Endothelial cell of hepatic sinusoid (primary cell): ENCODE measurements around the gene PWWP2A.
"Not testable (repeated sequence)": the region's sequence is repeated elsewhere in the genome, so short reads cannot be mapped to it uniquely, and the experiment has no call there.

Source experiments
- in situ Hi-C: cut with HindIII; loops from 2 replicates; pipeline ENCODE4 v1.10.0; 2017; ENCODE audit warnings: low sequenced_read_pairs

The PWWP2A gene

DNA sequence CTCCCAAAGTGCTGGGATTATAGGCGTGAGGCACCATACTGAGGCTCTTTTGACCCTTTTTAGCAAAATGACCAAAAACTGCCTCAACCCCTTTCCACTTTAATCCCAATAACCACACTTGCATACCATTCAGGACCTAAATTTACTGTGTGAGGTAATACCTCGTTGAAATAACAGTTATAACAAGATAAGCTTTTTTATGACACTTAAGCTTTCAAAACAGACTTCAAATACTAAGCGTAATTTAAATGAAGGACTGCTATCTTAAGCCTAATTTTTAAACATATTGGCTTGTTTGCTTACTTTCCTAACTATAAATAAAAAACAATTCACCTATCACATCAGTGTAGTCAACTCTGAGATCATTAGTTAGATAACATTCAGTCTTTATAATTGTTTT, 37.8 kb downstream of the PWWP2A start:
- in situ Hi-C loops = loop anchor here (5.0 kb wide), 2 partner anchors 46 to 106 kb away; no protein-coding TSS in a partner anchor

DNA sequence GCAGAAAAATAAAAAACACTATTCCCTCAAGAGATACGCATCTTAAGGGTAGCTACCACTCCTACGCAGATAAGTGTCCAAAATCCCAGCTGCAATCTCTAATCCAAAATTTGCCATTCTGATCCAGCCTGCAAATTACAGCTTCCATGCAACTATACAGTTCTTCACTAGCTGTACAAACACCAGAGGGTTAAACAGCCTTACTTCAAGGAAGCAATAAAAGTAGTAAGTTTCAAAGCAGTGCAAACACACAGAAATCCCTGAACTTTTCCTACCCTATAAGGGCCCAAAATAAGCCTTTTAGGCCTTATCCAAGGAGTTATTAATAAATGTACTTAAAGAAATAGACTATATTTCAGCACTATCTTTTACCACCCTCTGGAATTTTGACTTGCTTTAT, 39.5 kb downstream of the PWWP2A start:
- in situ Hi-C loops = loop anchor here (5.0 kb wide), 2 partner anchors 48 to 108 kb away; no protein-coding TSS in a partner anchor

DNA sequence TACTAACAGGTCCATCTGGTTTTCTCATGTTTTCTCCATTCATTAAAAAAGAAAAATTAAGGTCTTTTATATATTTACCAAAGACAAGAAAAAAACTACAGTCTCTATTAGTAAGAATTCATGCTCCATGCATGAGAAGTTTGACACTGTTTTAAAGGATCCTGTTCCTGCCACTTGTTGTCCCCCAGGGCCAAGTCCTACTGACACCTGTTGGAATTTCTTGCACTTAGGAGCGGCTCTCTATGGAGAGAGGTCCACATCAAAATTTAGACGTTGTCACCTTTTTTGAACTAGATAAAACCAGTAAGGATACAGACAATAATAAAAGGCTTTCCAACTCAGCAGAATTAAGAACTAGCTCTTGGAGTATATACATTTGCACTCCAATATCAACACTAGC, 42.3 kb downstream of the PWWP2A start:
- in situ Hi-C loops = no loop called here

DNA sequence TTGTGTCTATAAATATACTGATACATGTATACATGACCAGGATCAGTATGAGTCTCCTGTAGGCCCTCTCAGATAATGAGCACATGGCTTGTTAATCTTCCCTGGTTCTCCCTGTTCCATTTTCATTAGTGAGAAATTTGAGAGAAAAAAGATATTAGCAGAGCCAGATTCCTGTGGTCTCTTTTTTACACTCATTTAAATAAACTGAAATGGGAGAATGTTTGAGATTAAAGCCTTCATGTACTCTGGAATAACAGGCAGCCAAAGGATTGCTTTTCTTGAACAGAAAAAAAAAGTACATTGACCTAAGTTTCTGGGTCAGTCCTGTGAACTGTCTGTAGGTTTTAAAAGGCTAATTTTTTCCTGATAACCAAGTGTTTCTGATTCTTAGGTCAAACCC, 44.2 kb downstream of the PWWP2A start:
- in situ Hi-C loops = no loop called here

DNA sequence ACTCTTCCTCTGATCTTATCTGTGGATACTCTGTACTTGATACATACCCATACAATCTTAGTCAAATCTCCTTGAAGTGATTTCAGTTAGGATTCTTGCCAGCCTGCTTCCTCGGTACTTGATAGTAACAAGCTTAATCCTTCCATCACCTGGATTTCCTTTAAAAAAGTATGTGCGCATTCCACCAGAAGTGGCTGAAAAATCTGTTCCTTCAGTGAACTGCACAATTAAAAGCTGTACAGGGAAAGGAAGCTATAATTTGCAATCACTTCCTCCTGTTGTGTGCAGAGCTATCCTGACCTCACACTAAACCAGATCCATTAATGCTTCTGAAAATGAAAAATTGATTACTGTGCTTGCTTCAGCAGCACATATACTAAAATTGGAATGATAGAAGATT, 47.3 kb downstream of the PWWP2A start:
- in situ Hi-C loops = no loop called here

DNA sequence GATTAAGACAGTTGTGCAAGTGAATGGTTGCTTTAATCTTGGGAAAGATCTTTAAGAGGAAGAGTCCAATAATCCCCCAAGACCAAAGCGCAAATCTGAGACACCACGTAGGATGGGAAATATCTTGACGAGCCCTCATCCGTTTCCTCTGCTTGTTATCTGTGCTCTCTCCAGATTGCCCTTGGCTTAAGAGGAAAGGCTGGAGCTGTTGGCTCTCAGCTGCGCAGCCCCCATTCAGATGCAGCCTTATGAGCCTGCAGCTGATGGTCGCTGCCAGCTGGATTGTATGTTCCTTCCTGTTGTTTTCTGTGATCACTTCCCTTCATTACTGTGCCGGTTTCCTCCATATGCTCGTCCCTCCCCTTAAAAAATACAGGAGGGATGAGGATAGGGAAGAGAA, 47.7 kb downstream of the PWWP2A start:
- in situ Hi-C loops = no loop called here

DNA sequence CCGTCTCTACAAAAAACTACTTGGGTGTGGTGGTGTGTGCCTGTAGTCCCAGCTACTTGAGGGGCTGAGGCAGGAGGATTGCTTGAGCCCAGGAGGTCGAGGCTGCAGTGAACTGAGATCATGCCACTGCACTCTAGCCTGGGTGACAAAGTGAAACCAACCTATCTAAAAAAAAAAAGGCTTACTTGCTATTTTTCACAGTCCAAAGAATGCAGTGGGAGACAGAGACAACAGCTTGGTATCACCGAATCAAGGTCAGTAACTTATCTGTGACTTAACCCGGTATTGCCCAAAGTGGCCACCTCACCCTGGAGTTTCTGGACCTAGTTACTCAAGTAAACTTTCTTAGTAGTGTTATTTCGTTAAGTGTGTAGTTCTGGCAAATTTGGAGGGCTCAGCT, 50.1 kb downstream of the PWWP2A start:
- in situ Hi-C loops = not testable (repeated sequence)

DNA sequence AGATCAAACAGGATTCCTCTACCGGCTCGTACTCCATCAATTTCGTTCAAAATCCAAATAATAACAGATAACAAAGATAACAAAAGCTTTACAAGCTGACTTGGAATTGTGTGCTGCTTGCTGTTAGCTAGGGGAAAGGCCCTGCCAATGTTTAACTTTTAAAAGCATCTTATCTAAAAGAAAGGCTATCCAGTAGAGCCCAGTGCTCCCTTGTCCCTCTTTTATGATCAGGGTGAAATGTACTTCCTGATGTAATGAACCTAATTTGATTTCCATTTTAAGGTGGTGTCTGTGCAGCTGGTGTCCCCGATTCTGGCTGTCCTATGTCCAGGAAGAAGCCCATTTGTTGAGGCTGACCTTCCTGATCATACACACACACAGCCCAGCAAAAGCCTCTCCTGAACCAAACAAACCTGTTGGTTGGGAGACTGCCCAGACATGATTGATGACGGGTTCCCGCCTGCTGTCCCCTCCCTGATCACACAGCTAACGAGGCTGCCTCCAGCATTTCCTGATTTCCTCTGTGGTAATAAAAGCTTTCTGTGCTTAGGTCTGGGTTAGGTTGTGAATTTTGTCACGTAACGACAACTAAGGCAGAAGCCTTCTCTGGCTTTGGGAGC, 54.1 kb downstream of the PWWP2A start:
- in situ Hi-C loops = no loop called here

DNA sequence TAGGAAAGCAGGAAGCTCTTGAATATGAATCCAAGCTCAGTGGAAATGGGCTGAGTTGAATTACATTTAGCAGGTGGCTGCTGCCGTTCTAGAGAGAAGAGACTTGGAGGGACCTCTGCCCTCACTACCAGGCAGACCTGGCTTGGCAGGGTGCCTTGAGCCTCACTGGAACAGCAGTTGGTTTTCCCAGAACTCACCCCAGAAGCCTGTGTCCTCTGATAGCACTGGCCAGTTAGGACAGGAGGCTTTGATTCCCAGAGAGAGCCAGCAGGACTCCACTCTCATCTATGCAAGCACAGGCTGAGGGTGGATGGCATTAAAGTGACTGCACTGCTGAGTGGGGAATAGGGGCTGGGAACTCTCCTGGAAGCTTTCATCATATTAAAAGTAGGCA, 54.8 kb downstream of the PWWP2A start:
- in situ Hi-C loops = no loop called here

DNA sequence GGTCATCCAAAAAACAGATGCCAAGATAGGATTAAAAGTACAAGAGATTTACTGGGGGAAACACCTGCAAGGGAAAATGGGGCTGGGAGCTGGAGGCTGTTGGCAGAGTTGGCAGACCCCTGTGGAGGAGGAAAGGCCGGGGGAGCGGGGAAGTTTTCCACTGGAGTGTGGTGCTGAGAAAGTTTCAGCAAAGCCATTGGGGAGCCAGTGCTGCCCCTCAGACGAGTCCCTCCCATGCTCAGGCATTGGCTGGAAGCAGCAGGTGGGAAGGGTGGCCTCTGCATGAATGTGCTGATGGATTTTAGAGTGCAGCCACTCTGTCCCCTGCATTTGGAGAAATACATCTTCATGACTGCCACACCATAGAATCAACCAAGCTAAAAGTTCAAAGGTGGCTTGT, 57.5 kb downstream of the PWWP2A start:
- in situ Hi-C loops = no loop called here

DNA sequence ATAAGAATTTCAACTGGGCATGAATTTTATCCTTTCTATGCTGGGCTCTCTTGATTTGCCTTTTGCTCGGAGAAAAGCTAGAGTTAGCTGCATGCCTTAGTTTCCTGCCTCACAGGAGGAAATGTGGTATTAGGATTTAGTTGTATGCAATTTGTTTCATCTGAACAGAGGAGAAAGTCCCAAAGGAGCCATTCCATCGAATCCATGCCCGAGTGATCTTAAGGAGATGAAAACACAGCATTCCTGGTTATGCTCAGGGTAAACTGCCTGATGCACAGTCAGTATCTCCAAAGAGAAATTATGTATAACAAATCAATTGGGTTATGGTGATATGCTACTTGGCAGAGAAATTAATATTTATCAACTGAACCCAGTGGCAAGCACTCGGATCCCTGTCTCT, 59.2 kb downstream of the PWWP2A start:
- in situ Hi-C loops = no loop called here

DNA sequence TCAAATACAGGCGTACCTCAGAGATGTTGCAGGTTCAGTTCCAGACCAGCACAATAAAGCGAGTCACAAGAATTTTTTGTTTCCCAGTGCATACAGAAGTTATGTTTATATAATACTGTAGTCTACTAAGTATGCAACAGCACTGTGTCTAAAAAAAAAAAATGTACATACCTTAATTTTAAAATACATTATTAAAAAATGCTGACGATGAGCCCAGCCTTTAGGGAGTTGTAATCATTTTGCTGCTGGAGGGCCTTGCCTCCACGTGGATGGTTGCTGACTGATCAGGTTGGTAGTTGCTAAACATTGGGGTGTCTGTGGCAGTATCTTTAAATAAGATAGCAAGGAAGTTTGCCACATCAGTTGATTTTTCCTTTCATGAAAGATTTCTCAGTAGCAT, 62.0 kb downstream of the PWWP2A start:
- in situ Hi-C loops = no loop called here

DNA sequence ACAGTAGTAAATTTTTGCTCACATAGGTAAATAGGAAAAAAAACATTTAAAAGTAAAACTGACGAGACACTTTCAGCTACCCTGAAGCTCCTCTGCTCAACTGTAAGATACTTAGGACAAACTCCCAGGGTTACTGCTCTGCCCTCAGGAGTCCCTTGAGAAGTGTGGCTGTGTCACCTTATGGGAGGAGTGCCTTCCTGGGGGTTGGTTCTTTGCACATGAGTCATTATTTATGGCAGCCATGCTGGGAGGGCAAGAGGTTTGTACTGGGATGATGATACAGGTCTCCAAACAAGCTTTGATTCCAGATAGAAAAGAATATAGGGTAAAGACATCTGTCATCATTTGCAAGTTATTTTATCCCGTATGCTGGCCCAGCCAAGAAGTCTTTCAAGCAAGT, 64.4 kb downstream of the PWWP2A start:
- in situ Hi-C loops = no loop called here

DNA sequence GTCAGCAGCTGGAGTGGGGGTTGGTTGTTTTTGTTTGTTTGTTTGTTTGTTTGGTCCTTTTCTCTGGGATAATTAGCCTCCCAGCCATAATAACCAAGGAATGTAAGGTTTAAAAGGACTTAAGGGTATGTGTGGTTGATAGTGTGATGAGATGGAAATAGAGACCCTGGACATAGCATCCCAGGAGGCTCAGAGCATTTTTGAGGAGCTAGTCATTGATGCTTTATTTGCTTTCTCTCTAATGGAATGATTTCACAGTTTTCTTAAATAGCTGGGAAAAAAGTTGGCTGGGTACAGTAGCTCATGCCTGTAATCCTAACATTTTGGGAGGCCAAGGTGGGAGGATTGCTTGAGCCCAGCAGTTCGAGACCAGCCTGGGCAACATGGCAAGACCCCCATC, 65.2 kb downstream of the PWWP2A start:
- in situ Hi-C loops = no loop called here

DNA sequence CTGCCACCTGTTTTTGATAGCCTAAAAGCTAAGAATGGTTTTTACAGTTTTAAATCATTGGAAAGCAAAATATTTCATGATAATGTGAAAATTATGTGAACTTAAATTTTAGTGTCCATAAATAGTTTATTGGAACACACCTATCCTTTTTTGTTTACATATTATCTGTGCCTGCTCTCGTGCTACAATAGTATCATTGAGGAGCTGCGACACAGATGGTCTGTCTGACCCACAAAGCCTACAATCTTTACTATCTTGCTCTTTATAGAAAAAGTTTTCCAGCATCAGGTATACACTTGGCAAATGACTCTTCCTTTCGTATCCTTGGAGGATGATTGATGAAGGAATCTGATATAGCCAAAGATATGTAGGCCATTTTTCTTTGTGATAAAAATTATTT, 70.2 kb downstream of the PWWP2A start:
- in situ Hi-C loops = loop anchor here (25.0 kb wide), 1 partner anchor 313 kb away; the partner anchor contains the start of gene C1QTNF2

DNA sequence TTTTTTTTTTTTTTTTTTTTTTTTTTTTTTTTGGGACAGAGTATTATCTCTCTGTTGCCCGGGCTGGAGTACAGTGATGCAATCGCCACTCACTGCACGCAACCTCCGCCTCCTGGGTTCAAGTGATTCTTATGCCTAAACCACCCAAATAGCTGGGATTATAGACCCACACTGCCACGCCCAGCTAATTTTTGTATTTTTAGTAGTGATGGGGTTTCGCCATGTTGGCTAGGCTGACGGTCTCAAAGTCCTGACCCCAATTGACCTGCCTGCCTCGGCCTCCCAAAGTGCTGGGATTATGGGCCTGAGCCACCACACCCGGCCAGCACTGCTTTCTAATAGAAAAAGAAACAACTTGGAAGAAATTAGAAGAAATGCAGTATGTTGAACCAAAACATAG, 71.1 kb downstream of the PWWP2A start:
- in situ Hi-C loops = loop anchor here (25.0 kb wide), 1 partner anchor 314 kb away; the partner anchor contains the start of gene C1QTNF2

DNA sequence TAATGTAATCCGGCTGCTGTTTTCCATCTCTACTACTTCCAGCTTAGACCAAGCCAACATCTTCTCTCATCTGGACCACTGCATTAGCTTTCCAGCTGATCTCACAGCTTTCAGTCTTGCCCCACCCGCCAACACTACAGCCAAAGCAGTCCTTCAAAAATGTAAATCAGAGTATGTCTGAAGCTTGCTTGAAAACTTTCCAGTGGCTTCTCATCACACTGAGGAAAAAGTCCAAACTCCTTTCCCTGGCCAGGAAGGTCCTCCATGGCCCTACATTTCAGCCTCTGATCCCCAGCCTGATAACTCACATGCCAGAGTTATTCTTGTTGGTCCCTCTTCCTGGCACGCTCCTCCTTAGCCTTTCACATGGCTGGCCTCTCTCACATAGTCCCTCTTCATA, 71.8 kb downstream of the PWWP2A start:
- in situ Hi-C loops = loop anchor here (25.0 kb wide), 1 partner anchor 315 kb away; the partner anchor contains the start of gene C1QTNF2

DNA sequence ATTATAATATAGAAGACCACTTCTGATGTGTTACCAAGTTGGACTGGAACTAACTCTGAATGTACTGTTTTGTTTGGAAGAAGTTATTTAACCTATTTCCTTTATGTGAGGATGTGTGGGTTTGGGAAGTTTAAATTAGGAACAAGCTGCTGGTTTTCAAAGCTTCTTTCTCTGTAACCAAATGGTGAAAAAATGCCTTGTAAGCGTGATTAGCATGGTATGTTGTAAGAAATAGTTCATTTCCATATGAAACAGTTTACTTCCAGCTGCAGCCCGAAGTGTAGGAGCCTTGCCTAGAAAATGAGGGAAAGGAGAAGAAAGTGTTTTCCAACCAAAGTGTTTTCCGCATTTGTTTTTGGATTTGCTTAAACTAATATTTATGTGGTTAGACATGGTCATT, 74.3 kb downstream of the PWWP2A start:
- in situ Hi-C loops = loop anchor here (25.0 kb wide), 1 partner anchor 317 kb away; the partner anchor contains the start of gene C1QTNF2

DNA sequence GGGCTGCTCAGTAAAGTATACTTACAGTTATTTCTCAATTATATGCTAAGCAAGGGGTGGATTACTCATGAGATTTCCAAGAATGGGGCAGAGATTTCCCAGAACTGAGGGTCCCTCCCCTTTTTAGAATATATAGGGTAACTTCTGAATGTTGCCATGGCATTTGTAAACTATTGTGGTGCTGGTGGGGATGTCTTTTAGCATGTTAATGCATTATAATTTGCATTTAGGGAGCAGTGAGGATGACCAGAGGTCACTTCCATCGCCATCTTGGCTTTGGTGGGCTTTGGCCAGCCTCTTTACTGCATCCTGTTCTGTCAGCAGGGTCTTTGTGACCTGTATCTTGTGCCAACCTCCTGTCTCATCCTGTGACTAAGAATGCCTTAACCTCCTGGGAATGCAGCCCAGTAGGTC, 74.9 kb downstream of the PWWP2A start:
- in situ Hi-C loops = loop anchor here (25.0 kb wide), 1 partner anchor 318 kb away; the partner anchor contains the start of gene C1QTNF2

DNA sequence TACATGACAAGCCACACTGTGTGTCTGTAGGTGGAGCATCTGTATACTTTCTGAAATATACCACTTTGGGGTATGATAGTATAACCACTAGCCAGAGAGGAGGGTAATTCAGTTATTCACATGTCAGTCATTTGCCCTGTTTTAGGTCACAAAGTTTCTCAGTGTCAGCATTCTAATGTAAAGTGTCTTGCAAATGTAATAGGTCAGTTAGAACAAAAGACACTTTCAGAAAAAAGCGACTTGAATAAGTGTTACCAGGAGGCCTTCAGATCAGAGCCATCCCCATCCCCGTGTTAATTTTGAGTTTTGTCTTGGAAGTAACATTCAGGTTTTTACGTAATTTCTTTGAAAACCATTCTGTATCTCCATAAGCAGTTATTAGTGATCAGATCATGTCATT, 76.6 kb downstream of the PWWP2A start:
- in situ Hi-C loops = loop anchor here (25.0 kb wide), 1 partner anchor 320 kb away; the partner anchor contains the start of gene C1QTNF2
